ENCODE measurements around the gene OCA2. TPM values are rescaled to one million over a fixed set of nuclear protein-coding genes. Genes with fewer than 3 reads are reported as not detected.

OCA2 gene
- total RNA-seq, result not detected in 2 replicates

GRCh38 chr15:28098766-28099554, at the start of gene OCA2:
OCA2 (minus strand) TSS chr15:28099315; CDS start chr15:28081874, 17,441 bp downstream.

Other genes with a start within 250 kb of the OCA2 start
- 28.1 and 33.9 TPM in 2 replicates for gene HERC2, start 222.9 kb upstream of the OCA2 start, total RNA-seq

Data from mammary microvascular endothelial cell (primary cell).